Hippocampal formation (tissue), 2 donors: ENCODE results near the gene PHACTR1.
"Not testable (repeated sequence)": the region's sequence is repeated elsewhere in the genome, so short reads cannot be mapped to it uniquely, and the experiment has no call there.

Experiments used
- DNase-seq, 2 donors: peaks; one replicate each; lab custom pipeline; 2025; lab: John Stamatoyannopoulos, UW

The PHACTR1 gene

GRCh38 chr6:12749531-12750379 lies 33.2 kb downstream of the PHACTR1 start:
- DNase-seq: no peak

DNA sequence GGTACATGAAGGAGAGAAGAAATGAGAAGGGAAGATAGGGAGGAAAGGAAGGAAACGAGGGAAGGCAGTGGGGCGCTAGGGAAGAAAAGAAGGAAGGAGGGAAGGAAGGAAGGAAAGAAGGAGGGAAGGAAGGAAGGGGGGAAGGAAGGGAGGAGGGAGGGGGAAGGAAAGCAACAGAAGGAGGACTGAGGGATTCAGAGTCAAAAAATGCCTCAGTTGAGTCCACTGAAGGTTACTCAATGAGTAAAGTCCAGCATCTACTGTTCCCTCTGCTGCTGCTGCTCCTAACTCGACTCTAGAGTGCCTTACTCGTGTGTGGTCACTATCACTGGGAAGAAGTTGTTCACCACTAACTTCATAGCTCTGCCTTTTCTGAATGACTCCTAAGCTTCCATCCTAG lies 33.8 kb downstream of the PHACTR1 start:
- DNase-seq: no peak

- peak in 1 of 2 donors; percentile 16 for DNase-seq
These were observed 35.2 kb downstream of the PHACTR1 start for GRCh38 chr6:12751694-12752325.

DNA sequence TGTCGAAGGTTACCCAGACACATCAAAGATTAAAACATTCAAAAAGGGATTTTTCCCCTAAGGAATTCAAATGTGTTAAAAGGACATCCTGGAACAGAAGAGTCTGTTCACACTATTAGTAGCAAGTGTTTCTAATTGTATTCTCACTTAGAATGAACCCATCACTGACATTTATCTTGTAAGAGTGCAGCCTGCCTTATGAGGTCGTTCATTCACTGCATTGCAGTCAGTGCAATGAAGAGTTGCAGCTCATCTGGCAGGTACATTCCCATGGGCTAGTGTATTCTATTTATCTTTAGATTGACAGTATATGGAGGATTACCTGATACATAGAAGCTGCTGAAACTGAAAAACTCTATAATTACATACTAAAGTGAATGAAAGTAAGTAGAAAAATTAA lies 36.5 kb downstream of the PHACTR1 start:
- no peak for DNase-seq

- DNase-seq: no peak
These were observed 43.7 kb downstream of the PHACTR1 start for GRCh38 chr6:12760226-12760625.

GRCh38 chr6:12760911-12761310 lies 44.3 kb downstream of the PHACTR1 start:
- no peak for DNase-seq

- no peak for DNase-seq
These were observed 45.0 kb downstream of the PHACTR1 start for GRCh38 chr6:12761376-12762115.

DNA sequence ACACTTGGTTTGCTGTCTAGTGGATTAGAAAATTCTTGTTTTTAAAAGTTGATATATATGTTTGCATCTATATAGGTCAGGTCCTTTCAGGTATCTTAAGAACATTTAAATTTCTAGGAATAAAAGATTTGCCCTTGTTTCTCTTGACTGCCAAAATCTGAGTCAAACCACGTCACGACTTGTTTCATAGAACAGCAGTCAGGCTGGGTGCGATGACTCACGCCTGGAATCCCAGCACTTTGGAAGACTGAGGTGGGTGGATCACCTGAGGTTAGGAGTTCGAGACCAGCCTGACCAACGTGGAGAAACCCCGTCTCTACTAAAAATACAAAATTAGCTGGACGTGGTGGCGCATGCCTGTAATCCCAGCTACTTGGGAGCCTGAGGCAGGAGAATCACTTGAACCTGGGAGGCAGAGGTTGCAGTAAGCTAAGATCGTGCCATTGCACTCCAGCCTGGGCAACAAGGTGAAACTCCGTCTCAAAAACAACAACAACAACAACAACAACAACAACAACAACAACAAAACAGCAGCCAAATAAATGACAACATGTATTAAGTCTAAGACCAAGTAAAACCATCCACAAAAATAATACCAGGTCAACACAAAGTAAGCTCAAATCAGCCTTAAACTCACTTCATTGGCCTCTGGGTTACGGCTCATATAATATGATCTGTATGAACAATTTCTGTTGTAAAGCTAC lies 46.3 kb downstream of the PHACTR1 start:
- DNase-seq: not testable (repeated sequence)

DNA sequence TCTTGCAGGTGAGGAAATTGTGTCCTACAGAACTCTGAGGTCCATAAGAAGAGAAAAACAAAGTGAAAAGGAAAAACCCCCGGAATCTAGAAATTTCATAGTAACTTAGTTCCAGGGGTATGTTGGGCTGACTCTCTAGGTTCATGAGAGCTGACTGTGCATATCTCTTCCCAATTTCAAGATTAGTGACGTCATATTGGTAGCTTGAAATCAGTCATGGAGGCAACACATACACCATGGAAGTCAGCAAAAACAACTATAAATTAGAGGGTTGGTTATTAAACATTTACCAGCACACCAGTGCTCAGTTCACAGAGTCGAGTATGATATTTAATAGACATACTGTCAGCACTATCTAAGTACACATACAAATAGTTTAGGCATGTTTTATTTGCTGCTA lies 49.8 kb downstream of the PHACTR1 start:
- DNase-seq: no peak

- no peak for DNase-seq
These were observed 50.4 kb downstream of the PHACTR1 start for GRCh38 chr6:12767016-12767415.

GRCh38 chr6:12769556-12770256 lies 53.1 kb downstream of the PHACTR1 start:
- DNase-seq: peak in 1 of 2 donors; percentile 20

- no peak for DNase-seq
These were observed 55.8 kb downstream of the PHACTR1 start for GRCh38 chr6:12772416-12772815.

DNA sequence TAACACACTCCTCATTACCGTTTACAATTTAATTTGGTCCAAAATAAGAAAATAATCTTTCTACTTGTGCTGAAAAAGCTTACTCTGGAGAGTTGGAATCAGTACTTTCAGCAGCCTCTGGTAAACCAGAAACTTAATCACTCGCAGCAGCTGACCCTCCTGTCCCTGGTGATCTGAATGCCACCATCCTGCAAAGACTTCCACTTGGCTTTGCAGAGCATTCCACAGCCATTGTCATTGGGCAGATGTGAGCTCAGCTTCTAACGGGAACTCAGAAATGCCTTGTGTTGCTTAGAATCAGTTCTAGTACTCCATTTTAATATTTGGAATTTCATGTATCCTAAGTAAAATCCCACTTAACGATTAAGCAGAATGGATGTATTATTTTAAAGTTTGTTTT lies 59.7 kb downstream of the PHACTR1 start:
- no peak for DNase-seq

DNA sequence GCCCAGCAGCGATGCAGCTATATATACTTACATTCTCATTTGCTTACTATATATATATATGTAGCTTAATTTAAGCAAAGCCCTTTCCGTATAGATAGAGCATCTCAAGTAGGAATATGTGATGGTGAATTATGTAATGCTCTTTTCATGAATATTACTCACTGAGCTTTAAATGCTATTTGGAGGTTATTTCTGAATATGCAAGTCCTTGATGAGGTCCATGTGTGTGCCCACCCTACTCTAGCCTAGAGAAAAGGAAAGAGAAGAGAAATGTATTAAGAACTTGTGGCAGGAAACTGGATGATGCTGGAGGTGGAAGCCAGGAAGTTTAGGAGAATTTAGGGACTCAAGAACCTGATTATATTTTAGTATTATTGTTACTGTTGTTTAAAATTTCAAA lies 63.2 kb downstream of the PHACTR1 start:
- no peak for DNase-seq

DNA sequence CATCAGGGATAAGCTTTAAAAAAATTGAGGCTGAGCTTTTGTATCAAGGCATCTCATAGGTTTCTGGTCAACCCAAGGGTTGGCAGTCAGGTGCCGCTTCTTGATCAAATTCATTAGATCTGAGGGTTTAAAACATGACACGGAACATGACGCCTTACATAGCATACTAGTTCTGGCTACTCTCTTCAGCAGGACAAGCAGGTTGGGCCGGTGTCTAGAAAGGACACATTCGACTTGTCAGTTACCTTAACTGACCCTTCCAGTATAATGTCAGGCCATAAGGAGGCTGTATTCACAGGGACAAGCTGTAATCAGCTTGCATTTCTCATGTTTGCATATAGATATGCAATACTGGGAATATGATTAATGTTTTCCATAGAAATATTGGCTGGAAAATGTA lies 65.6 kb downstream of the PHACTR1 start:
- DNase-seq: no peak

- no peak for DNase-seq
These were observed 68.7 kb downstream of the PHACTR1 start for GRCh38 chr6:12785301-12785700.

DNA sequence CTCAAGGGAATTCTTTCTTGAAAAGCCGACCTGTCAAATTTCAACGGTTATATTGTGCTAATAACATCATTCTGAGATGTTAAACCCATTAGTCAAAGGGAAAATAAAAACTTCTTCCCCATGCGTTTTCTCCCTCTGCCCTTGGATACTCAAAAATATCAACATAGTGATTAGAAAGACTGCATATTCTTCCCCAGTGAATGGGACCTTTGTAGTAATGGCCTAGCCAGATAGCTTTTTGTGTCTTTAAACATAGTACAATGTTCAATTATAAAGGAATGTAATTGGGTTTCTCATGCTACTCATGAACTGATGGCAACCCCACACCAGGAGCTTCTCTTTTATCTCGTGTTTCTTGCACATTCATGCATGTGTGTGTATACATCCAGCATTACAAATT lies 69.4 kb downstream of the PHACTR1 start:
- no peak for DNase-seq

DNA sequence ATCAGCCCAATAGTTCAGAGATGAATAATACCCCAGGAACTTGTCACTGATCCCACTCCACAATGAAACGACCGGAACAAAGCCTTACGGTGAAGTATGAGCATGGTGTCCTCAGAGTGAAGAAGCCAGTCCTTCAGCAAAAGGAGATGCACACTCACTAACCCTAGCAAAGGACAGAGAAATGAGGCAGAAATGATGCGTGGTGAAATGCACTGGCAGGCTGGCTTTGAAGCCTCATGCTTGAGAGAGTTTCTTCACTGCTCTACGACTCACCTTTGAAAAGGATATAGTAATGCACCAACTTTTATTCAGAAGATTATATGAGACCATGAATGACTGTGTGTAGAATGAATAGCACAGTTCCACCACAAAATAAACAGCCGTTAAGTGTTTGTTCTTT lies 74.8 kb downstream of the PHACTR1 start:
- DNase-seq: no peak

- no peak for DNase-seq
These were observed 81.8 kb downstream of the PHACTR1 start for GRCh38 chr6:12798326-12798725.

DNA sequence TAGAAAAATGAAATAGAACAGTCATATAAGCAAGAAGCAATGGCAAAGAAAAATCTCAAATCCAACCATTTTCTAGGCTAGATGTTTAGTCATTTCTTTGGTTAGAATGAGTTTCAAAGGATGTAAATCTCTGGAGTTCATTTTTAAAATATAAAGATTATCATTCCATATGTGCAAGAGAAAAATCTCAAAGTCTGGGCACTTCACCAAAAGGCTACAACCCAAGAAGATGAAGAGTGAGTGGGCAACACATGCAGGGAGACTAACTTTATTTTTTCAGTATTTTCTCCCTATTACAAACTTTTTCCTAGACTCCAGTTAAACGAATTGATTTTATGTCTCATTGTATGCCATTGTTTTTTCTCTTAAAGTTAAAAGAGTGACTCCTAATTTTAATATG lies 83.6 kb downstream of the PHACTR1 start:
- no peak for DNase-seq

- no peak for DNase-seq
These were observed 84.6 kb downstream of the PHACTR1 start for GRCh38 chr6:12801141-12801540.

DNA sequence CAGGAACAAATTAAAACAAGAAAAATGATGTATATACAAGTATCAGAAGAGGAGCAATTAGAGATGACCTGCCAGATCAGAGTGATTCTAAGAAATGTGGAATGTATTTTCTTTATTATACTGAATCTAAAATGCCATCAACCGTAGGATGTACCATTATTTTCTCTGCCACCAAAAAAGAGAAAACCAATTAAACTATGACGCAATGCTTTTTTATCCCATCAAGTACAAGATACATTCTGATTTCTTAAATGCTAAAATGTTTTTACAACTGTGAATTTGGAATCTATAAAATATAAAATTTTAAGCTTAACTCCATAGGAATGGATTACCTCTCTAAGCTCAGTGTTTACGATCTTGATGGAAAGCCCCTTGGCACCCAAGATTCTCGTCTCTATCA lies 85.9 kb downstream of the PHACTR1 start:
- no peak for DNase-seq
